Neural cell (in vitro differentiated cells): ENCODE results near the gene DOCK2. TPM values are rescaled to one million over a fixed set of nuclear protein-coding genes. Genes with fewer than 3 reads are reported as not detected.

Experiments used
- polyA plus RNA-seq: library from polyadenylated mRNA; depleted of rRNA; stranded (reverse); fragments of >200 nt; gene quantifications from 2 replicates; pipeline ENCODE4 v1.2.3, GENCODE V29; 2014
- small RNA-seq, 3 experiments: library from RNA; depleted of rRNA; stranded (forward); fragments of <200 nt; gene quantifications; one replicate each; pipeline ENCODE3, GENCODE V24; 2012

DOCK2 gene
- polyA plus RNA-seq, 1 donor from 2014 or later = 0.15 TPM

Small RNA genes lying within 50 kb of the gene (small RNA-seq; reads per million reads assigned to genes)
- gene MIR378E = 0 reads per million in 3 experiments

Other genes starting within 250 kb of the DOCK2 start
- gene SPDL1, start 53.5 kb upstream of the DOCK2 start, polyA plus RNA-seq = 26.0 and 26.6 TPM in 2 replicates